Measurements from ENCODE around the gene P2RY12.

- TF ChIP-seq YY1 (IDR thresholded peaks at IDR 0.05; ENCODE audit: insufficient read depth, insufficient read length) (no peak), ZNF274 (IDR thresholded peaks at IDR 0.05; ENCODE audit: low read depth, low read length) (no peak)
Measured at GRCh38 chr3:151362751-151363174, 21.8 kb downstream of the P2RY12 start.
